BE2C (cell line): Measurements from ENCODE around the gene POMC.
"Not testable (repeated sequence)": the region's sequence is repeated elsewhere in the genome, so short reads cannot be mapped to it uniquely, and the experiment has no call there.

Experiments used
- DNase-seq: peaks from one replicate; pipeline ENCODE4 v3.0.0-alpha.2; 2020
- H3K27me3 ChIP-seq: fragments of 250-450 bp; sonication (Bioruptor Pico); 2 replicates; pipeline ENCODE4 v1.5.1; 2020; ENCODE audit warnings: mild to moderate bottlenecking
- H3K36me3 ChIP-seq: fragments of 250-450 bp; sonication (Bioruptor Pico); 2 replicates; pipeline ENCODE4 v1.5.1; 2020; ENCODE audit warnings: mild to moderate bottlenecking
- H3K4me1 ChIP-seq: fragments of 250-450 bp; sonication (Bioruptor Pico); 2 replicates; pipeline ENCODE4 v1.5.1; 2020
- H3K4me3 ChIP-seq: 2 replicates; pipeline ENCODE4 v1.5.1; 2011; ENCODE audit warnings: low read depth, low read length
- H3K9me3 ChIP-seq: fragments of 250-450 bp; sonication (Bioruptor Pico); 2 replicates; pipeline ENCODE4 v1.5.1; 2020
- CTCF ChIP-seq: IDR thresholded peaks from 2 replicates; pipeline ENCODE4 v1.5.1; 2012; ENCODE audit warnings: mild to moderate bottlenecking, low read depth, low read length

The POMC gene

GRCh38 chr2:25149646-25150045 is 18.7 kb downstream of the POMC start:
- no peaks in the 10 kb centered on the region for H3K27me3 ChIP-seq
- TF ChIP-seq CTCF = no peak
- H3K9me3 ChIP-seq = no peaks in the 10 kb centered on the region
- no peak for DNase-seq
- H3K4me3 ChIP-seq = no peak overlapping the region
- H3K36me3 ChIP-seq = no peaks in the 10 kb centered on the region
- H3K4me1 ChIP-seq = no peaks in the 10 kb centered on the region

GRCh38 chr2:25146896-25147295 is 21.5 kb downstream of the POMC start:
- no peak for TF ChIP-seq CTCF
- Histone ChIP-seq H3K4me1 (no peaks in the 10 kb centered on the region), H3K4me3 (no peak overlapping the region), H3K9me3 (no peaks in the 10 kb centered on the region), H3K36me3 (no peaks in the 10 kb centered on the region), H3K27me3 (no peaks in the 10 kb centered on the region)
- no peak for DNase-seq

- H3K36me3 ChIP-seq = no peaks in the 10 kb centered on the region
- no peaks in the 10 kb centered on the region for H3K4me1 ChIP-seq
- H3K27me3 ChIP-seq = no peaks in the 10 kb centered on the region
- DNase-seq = no peak
- H3K4me3 ChIP-seq = no peak overlapping the region
- no peaks in the 10 kb centered on the region for H3K9me3 ChIP-seq
- no peak for TF ChIP-seq CTCF
These were observed 22.6 kb downstream of the POMC start for GRCh38 chr2:25145803-25146202.

GRCh38 chr2:25141120-25141519 is 27.3 kb downstream of the POMC start:
- TF ChIP-seq CTCF = no peak
- Histone ChIP-seq H3K27me3 (no peaks in the 10 kb centered on the region), H3K4me1 (no peaks in the 10 kb centered on the region), H3K4me3 (no peak overlapping the region), H3K36me3 (no peaks in the 10 kb centered on the region), H3K9me3 (no peaks in the 10 kb centered on the region)
- DNase-seq = no peak

GRCh38 chr2:25140535-25140934 is 27.8 kb downstream of the POMC start:
- not testable (repeated sequence) for H3K27me3 ChIP-seq, H3K4me1 ChIP-seq, H3K36me3 ChIP-seq, H3K9me3 ChIP-seq, H3K4me3 ChIP-seq, DNase-seq

GRCh38 chr2:25132693-25133092 is 35.7 kb downstream of the POMC start:
- Histone ChIP-seq H3K4me1 (no peaks in the 10 kb centered on the region), H3K4me3 (no peak overlapping the region), H3K9me3 (no peaks in the 10 kb centered on the region), H3K27me3 (no peaks in the 10 kb centered on the region), H3K36me3 (no peaks in the 10 kb centered on the region)
- no peak for TF ChIP-seq CTCF
- no peak for DNase-seq

GRCh38 chr2:25132299-25132635 is 36.1 kb downstream of the POMC start:
- no peak overlapping the region for H3K4me3 ChIP-seq
- H3K36me3 ChIP-seq = no peaks in the 10 kb centered on the region
- no peaks in the 10 kb centered on the region for H3K27me3 ChIP-seq
- no peaks in the 10 kb centered on the region for H3K9me3 ChIP-seq
- DNase-seq = no peak
- no peak for TF ChIP-seq CTCF
- no peaks in the 10 kb centered on the region for H3K4me1 ChIP-seq
